Heart right ventricle (tissue), 16 donors: ENCODE measurements around the gene PWWP2B. TPM values are rescaled to one million over a fixed set of nuclear protein-coding genes. Genes with fewer than 3 reads are reported as not detected.
A peak's percentile ranks its signal among the peaks of the same experiment; 100 is the strongest.

ENCODE experiments used
- ATAC-seq, 8 donors: fragments of 200-7000 bp; cut with Tn5 transposase; one replicate each; pipeline ENCODE4 v1.9.1; 2020; ENCODE audit warnings: mild to moderate bottlenecking in 8 of 8, moderate library complexity in 8 of 8, moderate number of reproducible peaks in 1 of 8
- DNase-seq, 2 donors: peaks; one replicate each; pipeline ENCODE4 v3.0.0-alpha.2; 2020
- H3K27ac ChIP-seq, 10 donors: fragments of 200-600 bp; sonication (generic) in 2 of 10; one replicate each; pipeline versions ENCODE4 v1.5.0 to v1.8.0; 2020 to 2022; ENCODE audit warnings: mild to moderate bottlenecking in 3 of 10
- H3K27me3 ChIP-seq, 7 donors: fragments of 200-600 bp; one replicate each; pipeline ENCODE4 v1.8.0; 2021 to 2022; ENCODE audit warnings: mild to moderate bottlenecking in 2 of 7
- H3K36me3 ChIP-seq, 9 donors: fragments of 200-600 bp; sonication (generic) in 1 of 9; one replicate each; pipeline versions ENCODE4 v1.5.0 to v1.8.0; 2020 to 2022; ENCODE audit warnings: mild to moderate bottlenecking in 2 of 9
- H3K4me1 ChIP-seq, 9 donors: fragments of 200-600 bp; sonication (generic) in 1 of 9; one replicate each; pipeline versions ENCODE4 v1.5.0 to v1.8.0; 2020 to 2022; ENCODE audit warnings: mild to moderate bottlenecking in 4 of 9
- H3K4me3 ChIP-seq, 10 donors: fragments of 200-600 bp; sonication (generic) in 2 of 10; one replicate each; pipeline versions ENCODE4 v1.5.0 to v1.8.0; 2020 to 2022; ENCODE audit warnings: mild to moderate bottlenecking in 7 of 10, moderate library complexity in 2 of 10
- H3K9me3 ChIP-seq, 11 donors: fragments of 200-600 bp in 10 of 11; sonication (generic) in 2 of 11; one replicate each; pipeline versions ENCODE4 v1.5.0 to v1.8.0; 2013 to 2022; ENCODE audit warnings: mild to moderate bottlenecking in 2 of 11, control low read depth in 1 of 11, moderate library complexity in 1 of 11
- CTCF ChIP-seq, 9 donors: fragments of 200-600 bp; sonication (generic) in 2 of 9; IDR thresholded peaks; one replicate each; pipeline versions ENCODE4 v1.5.0 to v1.8.0; 2021 to 2022; ENCODE audit warnings: antibody characterized with exemption in 9 of 9, mild to moderate bottlenecking in 5 of 9, moderate library complexity in 1 of 9
- WGBS, 2 donors: extraction: QIAGEN DNeasy Blood & Tissue Kit; methylation state at CpG; one replicate each; pipeline ENCODE4 v1.1.7; 2013; ENCODE audit warnings: inconsistent platforms in 1 of 2; 5-methylcytosine and 5-hydroxymethylcytosine counted together
- intact Hi-C, 10 donors: fragments of 100-400 bp; cut with DNase I; formaldehyde crosslinking; loops; one replicate each; pipeline versions ENCODE4 v1.11.1 to v1.14.2; 2022
- polyA plus RNA-seq, 2 donors: library from polyadenylated mRNA; stranded (reverse); fragments of 200-250 nt; gene quantifications; one replicate each; pipeline ENCODE4 v1.2.3, GENCODE V29; 2013
- total RNA-seq, 10 donors: library from RNA; stranded (reverse); fragmentation: NEBNext Ultra II Directional in 3 of 10; extraction: Animal tissue kit (Norgen Biotek cat#: 25700) in 3 of 10; gene quantifications; one replicate each; pipeline versions ENCODE4 v1.2.1 to v1.2.4, GENCODE V29; 2021 to 2023
- donor health status: Arrhythmogenic right ventricular cardiomyopathy.
- donor health status: ischemic (EF 13 %, LVEDD 7.1; RV severe dilation, severe dysfunction).
- donor health status: healthy with polysubstance abuse.
- donor health status: DM: no; HTN: yes; CAD: no.
- donor health status: DM: no; HTN: no; CAD: no.
- donor health status: ischemic (EF 25% LVEDD 6.9; RV normal size, moderate dysfunction).
- donor health status: ischemic (EF 25% LVEDD 5.7; RV mildly dilated, moderate dysfunction).
- donor health status: healthy.
- donor health status: DM: yes; HTN: yes; CAD: no.
- donor health status: Ischemic cardiomyopathy.
- donor health status: ischemic (EF 35%, LVEDD 5.7; RV mildly dilated, moderate dysfunction).
- donor health status: nonischemic (EF 11% LVEDD 7.7; RV severe dilation, severe dysfunction).
- donor health status: DM: yes; HTN: yes; CAD: no.
- donor health status: PGD.
- donor health status: ischemic (EF 29% LVEDD 5.4; RV normal size, mild dysfunction).
- donor health status: nonischemic (EF 23%, LVEDD 6.1; RV moderate dilation, normal function).

Gene PWWP2B
- total and polyA plus RNA-seq, 12 donors, result 11.1 to 21.3 (median 15.0) TPM

- no peak overlapping the region for H3K4me3 ChIP-seq
- no peak overlapping the region for H3K27ac ChIP-seq
- no peaks in the 10 kb centered on the region for H3K27me3 ChIP-seq
- no peaks in the 10 kb centered on the region for H3K9me3 ChIP-seq
- no peak for DNase-seq
- 98% methylated on average over 15 of the region's 15 CpGs for WGBS, 2 donors
- H3K36me3 ChIP-seq, result peaks cover 0 to 26% (median 0%) of the 10 kb centered on the region in 9 donors
- peaks cover 0 to 4% (median 0%) of the 10 kb centered on the region in 9 donors for H3K4me1 ChIP-seq
- intact Hi-C loops, result no loop called here
- ATAC-seq, result peak in 1 of 8 donors; percentile 9
- TF ChIP-seq CTCF (IDR thresholded peaks at IDR 0.05), result no peak
Measured at GRCh38 chr10:132361581-132362101, 35.4 kb upstream of the PWWP2B start.

GRCh38 chr10:132362151-132362611 lies 34.8 kb upstream of the PWWP2B start:
- H3K4me1 ChIP-seq, result peaks cover 0 to 4% (median 0%) of the 10 kb centered on the region in 9 donors
- H3K27ac ChIP-seq, result no peak overlapping the region
- no peak for DNase-seq
- peak in 1 of 8 donors; percentile 22 for ATAC-seq
- no peak for TF ChIP-seq CTCF (IDR thresholded peaks at IDR 0.05)
- H3K36me3 ChIP-seq, result peaks cover 0 to 25% (median 0%) of the 10 kb centered on the region in 9 donors
- no peaks in the 10 kb centered on the region for H3K27me3 ChIP-seq
- no peak overlapping the region for H3K4me3 ChIP-seq
- 90 to 92% methylated on average over 11 to 12 of the region's 12 CpGs for WGBS, 2 donors
- H3K9me3 ChIP-seq, result no peaks in the 10 kb centered on the region
- intact Hi-C loops, result no loop called here

GRCh38 chr10:132363376-132363775 lies 33.6 kb upstream of the PWWP2B start:
- intact Hi-C loops, result no loop called here
- Histone ChIP-seq H3K4me3 (no peak overlapping the region), H3K36me3 (peaks cover 0 to 35% (median 0%) of the 10 kb centered on the region in 9 donors), H3K9me3 (peaks cover 0 to 8% (median 0%) of the 10 kb centered on the region in 11 donors), H3K27me3 (no peaks in the 10 kb centered on the region), H3K27ac (no peak overlapping the region), H3K4me1 (peaks cover 0 to 4% (median 0%) of the 10 kb centered on the region in 9 donors)
- TF ChIP-seq CTCF (IDR thresholded peaks at IDR 0.05), result no peak
- ATAC-seq (no peak), DNase-seq (no peak)
- 88 to 89% methylated on average over 15 of the region's 15 CpGs for whole genome bisulfite sequencing, 2 donors

GRCh38 chr10:132363921-132364593 lies 32.9 kb upstream of the PWWP2B start:
- intact Hi-C loops, result no loop called here
- ATAC-seq (peak; percentile 41 to 86 (median 74)), DNase-seq (no peak)
- no peak for TF ChIP-seq CTCF (IDR thresholded peaks at IDR 0.05)
- H3K4me3 ChIP-seq, result no peak overlapping the region
- no peaks in the 10 kb centered on the region for H3K27me3 ChIP-seq
- no peak overlapping the region for H3K27ac ChIP-seq
- H3K4me1 ChIP-seq, result peaks cover 0 to 4% (median 0%) of the 10 kb centered on the region in 9 donors
- 62 to 78% methylated on average over 15 to 16 of the region's 16 CpGs for WGBS, 2 donors
- H3K36me3 ChIP-seq, result peaks cover 0 to 36% (median 0%) of the 10 kb centered on the region in 9 donors
- H3K9me3 ChIP-seq, result peaks cover 0 to 13% (median 0%) of the 10 kb centered on the region in 11 donors
